Cardiac muscle cell (in vitro differentiated cells and primary cell): ENCODE results near the gene BLOC1S2. TPM values are rescaled to one million over a fixed set of nuclear protein-coding genes. Genes with fewer than 3 reads are reported as not detected.
A peak's percentile ranks its signal among the peaks of the same experiment; 100 is the strongest.

Experiments
- DNase-seq, 2 donors: peaks; one replicate each; pipeline versions ENCODE4 v3.0.0 to v3.0.0-alpha.2; 2010 to 2017; ENCODE audit warnings: low read depth in 1 of 2, low spot score in 1 of 2
- H3K27ac ChIP-seq: fragments of 200-600 bp; sonication (generic); 2 replicates; pipeline ENCODE4 v1.5.1; 2016
- H3K27me3 ChIP-seq: fragments of 200-600 bp; sonication (generic); 2 replicates; pipeline ENCODE4 v1.6.0; 2016; ENCODE audit warnings: control low read depth
- H3K36me3 ChIP-seq: fragments of 200-600 bp; sonication (generic); 2 replicates; pipeline ENCODE4 v1.5.1; 2016; ENCODE audit warnings: control low read depth
- H3K4me1 ChIP-seq: fragments of 200-600 bp; sonication (generic); 2 replicates; pipeline ENCODE4 v1.8.1; 2017; ENCODE audit warnings: low read depth, mild to moderate bottlenecking, mixed run types
- H3K4me3 ChIP-seq: fragments of 200-600 bp; sonication (generic); 2 replicates; pipeline ENCODE4 v1.5.1; 2016; ENCODE audit warnings: mild to moderate bottlenecking
- H3K9me3 ChIP-seq: fragments of 200-600 bp; sonication (generic); 2 replicates; pipeline ENCODE4 v1.5.1; 2017; ENCODE audit warnings: low read depth, mild to moderate bottlenecking, control low read depth
- CTCF ChIP-seq: IDR thresholded peaks from 2 replicates; pipeline ENCODE4 v1.5.1; 2012; ENCODE audit warnings: low read depth, mild to moderate bottlenecking, low read length
- polyA plus RNA-seq: library from polyadenylated mRNA; unstranded; fragments of >200 nt; fragmentation: Nextera tagmentation; extraction: Ambion mirVana; gene quantifications from 2 replicates; pipeline ENCODE4 v1.2.1, GENCODE V29; 2016
- total RNA-seq: library from RNA; depleted of rRNA; stranded (reverse); fragments of >200 nt; gene quantifications from 2 replicates; pipeline ENCODE4 v1.2.3, GENCODE V29; 2016

The BLOC1S2 gene
- total and polyA plus RNA-seq, 2 experiments from 2014 or later, result 14.7 to 52.0 TPM

GRCh38 chr10:100265821-100266485, 20.5 kb downstream of the BLOC1S2 start:
- H3K36me3 ChIP-seq, result no peaks in the 10 kb centered on the region
- DNase-seq, result no peak
- H3K4me3 ChIP-seq, result no peak overlapping the region
- no peak for TF ChIP-seq CTCF
- no peaks in the 10 kb centered on the region for H3K9me3 ChIP-seq
- H3K27me3 ChIP-seq, result no peaks in the 10 kb centered on the region
- H3K4me1 ChIP-seq, result no peaks in the 10 kb centered on the region
- no peak overlapping the region for H3K27ac ChIP-seq

- H3K27ac ChIP-seq, result no peak overlapping the region
- H3K4me3 ChIP-seq, result no peak overlapping the region
- H3K36me3 ChIP-seq, result peaks cover 34% of the 10 kb centered on the region
- DNase-seq, result no peak
- H3K9me3 ChIP-seq, result no peaks in the 10 kb centered on the region
- no peak for TF ChIP-seq CTCF
- H3K27me3 ChIP-seq, result no peaks in the 10 kb centered on the region
- no peaks in the 10 kb centered on the region for H3K4me1 ChIP-seq
Observed at GRCh38 chr10:100254191-100254590, 32.3 kb downstream of the BLOC1S2 start.

GRCh38 chr10:100253041-100253440, 33.4 kb downstream of the BLOC1S2 start:
- no peak for DNase-seq
- Histone ChIP-seq H3K4me1 (no peaks in the 10 kb centered on the region), H3K27ac (no peak overlapping the region), H3K4me3 (no peak overlapping the region), H3K27me3 (no peaks in the 10 kb centered on the region), H3K9me3 (no peaks in the 10 kb centered on the region), H3K36me3 (peaks cover 30% of the 10 kb centered on the region)
- TF ChIP-seq CTCF, result no peak

GRCh38 chr10:100248820-100249219, 37.7 kb downstream of the BLOC1S2 start:
- H3K36me3 ChIP-seq, result peaks cover 40% of the 10 kb centered on the region
- H3K27ac ChIP-seq, result peak overlapping the region; percentile 25
- H3K4me3 ChIP-seq, result no peak overlapping the region
- DNase-seq, result no peak
- H3K27me3 ChIP-seq, result no peaks in the 10 kb centered on the region
- H3K9me3 ChIP-seq, result no peaks in the 10 kb centered on the region
- H3K4me1 ChIP-seq, result peaks cover 23% of the 10 kb centered on the region
- no peak for TF ChIP-seq CTCF

- H3K27ac ChIP-seq, result peak overlapping the region; percentile 98
- DNase-seq, result peak; percentile 45 to 52
- peaks cover 23% of the 10 kb centered on the region for H3K4me1 ChIP-seq
- no peaks in the 10 kb centered on the region for H3K9me3 ChIP-seq
- H3K4me3 ChIP-seq, result no peak overlapping the region
- no peaks in the 10 kb centered on the region for H3K27me3 ChIP-seq
- TF ChIP-seq CTCF, result no peak
- peaks cover 39% of the 10 kb centered on the region for H3K36me3 ChIP-seq
Observed at GRCh38 chr10:100245484-100246220, 40.8 kb downstream of the BLOC1S2 start.
